ENCODE results near the gene ZDHHC12. TPM values are rescaled to one million over a fixed set of nuclear protein-coding genes. Genes with fewer than 3 reads are reported as not detected.
A peak's percentile ranks its signal among the peaks of the same experiment; 100 is the strongest.

The ZDHHC12 gene
- total and polyA plus RNA-seq, 2 of the 13 experiments (the other 11 are each of a cell fraction or from before 2014, with no cell fraction given): 25.4 to 28.0 TPM

DNA sequence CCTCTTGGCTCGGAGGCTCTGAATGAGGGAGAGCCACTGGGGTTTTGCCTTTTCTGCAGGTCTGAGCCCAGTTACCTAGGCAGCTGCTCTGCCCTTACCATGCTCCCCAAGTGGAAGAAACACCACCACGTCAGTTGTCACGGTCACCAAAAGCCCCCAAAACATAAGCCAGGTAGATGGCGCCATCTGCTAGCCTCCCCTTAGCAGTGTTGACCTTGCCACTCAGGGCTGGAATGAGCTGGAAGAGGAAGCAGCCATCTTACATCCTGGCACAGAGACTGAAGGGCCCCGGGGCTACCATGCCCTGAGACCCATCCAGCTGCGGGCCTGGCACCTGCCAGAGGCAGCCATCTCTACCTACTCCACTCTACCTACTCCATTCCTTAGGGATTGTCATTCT, 40.4 kb upstream of the ZDHHC12 start (continued):
- TF ChIP-seq, protein P1, sequence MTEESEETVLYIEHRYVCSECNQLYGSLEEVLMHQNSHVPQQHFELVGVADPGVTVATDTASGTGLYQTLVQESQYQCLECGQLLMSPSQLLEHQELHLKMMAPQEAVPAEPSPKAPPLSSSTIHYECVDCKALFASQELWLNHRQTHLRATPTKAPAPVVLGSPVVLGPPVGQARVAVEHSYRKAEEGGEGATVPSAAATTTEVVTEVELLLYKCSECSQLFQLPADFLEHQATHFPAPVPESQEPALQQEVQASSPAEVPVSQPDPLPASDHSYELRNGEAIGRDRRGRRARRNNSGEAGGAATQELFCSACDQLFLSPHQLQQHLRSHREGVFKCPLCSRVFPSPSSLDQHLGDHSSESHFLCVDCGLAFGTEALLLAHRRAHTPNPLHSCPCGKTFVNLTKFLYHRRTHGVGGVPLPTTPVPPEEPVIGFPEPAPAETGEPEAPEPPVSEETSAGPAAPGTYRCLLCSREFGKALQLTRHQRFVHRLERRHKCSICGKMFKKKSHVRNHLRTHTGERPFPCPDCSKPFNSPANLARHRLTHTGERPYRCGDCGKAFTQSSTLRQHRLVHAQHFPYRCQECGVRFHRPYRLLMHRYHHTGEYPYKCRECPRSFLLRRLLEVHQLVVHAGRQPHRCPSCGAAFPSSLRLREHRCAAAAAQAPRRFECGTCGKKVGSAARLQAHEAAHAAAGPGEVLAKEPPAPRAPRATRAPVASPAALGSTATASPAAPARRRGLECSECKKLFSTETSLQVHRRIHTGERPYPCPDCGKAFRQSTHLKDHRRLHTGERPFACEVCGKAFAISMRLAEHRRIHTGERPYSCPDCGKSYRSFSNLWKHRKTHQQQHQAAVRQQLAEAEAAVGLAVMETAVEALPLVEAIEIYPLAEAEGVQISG (CRISPR knock-in tag; IDR thresholded peaks at IDR 0.05): peak; percentile 37; the same call in 1 of the 2 replicates
- TF ChIP-seq ZNF737 (CRISPR knock-in tag; IDR thresholded peaks at IDR 0.05; ENCODE audit: borderline replicate concordance) (0 out of 2 replicates have a peak, but pooled peaks have one; percentile 31), SALL1 (CRISPR knock-in tag; IDR thresholded peaks at IDR 0.05) (0 out of 2 replicates have a peak, but pooled peaks have one; percentile 7), ZNF274 (CRISPR knock-in tag; IDR thresholded peaks at IDR 0.05) (0 out of 2 replicates have a peak, but pooled peaks have one; percentile 47), TBX2 (CRISPR knock-in tag; IDR thresholded peaks at IDR 0.05; ENCODE audit: borderline replicate concordance) (no peak), FOXA1 (IDR thresholded peaks at IDR 0.05) (no peak), FOXA1 (CRISPR knock-in tag; IDR thresholded peaks at IDR 0.05) (0 out of 2 replicates have a peak, but pooled peaks have one; percentile 12), ZFX (CRISPR knock-in tag; IDR thresholded peaks at IDR 0.05; ENCODE audit: low read depth) (0 out of 2 replicates have a peak, but pooled peaks have one; percentile 13), NR2F6 (IDR thresholded peaks at IDR 0.05) (no peak), NR2F6 (CRISPR knock-in tag; IDR thresholded peaks at IDR 0.05) (0 out of 2 replicates have a peak, but pooled peaks have one; percentile 19), HNRNPL (IDR thresholded peaks at IDR 0.05; ENCODE audit: low read depth, low read length) (0 out of 2 replicates have a peak, but pooled peaks have one; percentile 29)
- TF ChIP-seq, protein P2, sequence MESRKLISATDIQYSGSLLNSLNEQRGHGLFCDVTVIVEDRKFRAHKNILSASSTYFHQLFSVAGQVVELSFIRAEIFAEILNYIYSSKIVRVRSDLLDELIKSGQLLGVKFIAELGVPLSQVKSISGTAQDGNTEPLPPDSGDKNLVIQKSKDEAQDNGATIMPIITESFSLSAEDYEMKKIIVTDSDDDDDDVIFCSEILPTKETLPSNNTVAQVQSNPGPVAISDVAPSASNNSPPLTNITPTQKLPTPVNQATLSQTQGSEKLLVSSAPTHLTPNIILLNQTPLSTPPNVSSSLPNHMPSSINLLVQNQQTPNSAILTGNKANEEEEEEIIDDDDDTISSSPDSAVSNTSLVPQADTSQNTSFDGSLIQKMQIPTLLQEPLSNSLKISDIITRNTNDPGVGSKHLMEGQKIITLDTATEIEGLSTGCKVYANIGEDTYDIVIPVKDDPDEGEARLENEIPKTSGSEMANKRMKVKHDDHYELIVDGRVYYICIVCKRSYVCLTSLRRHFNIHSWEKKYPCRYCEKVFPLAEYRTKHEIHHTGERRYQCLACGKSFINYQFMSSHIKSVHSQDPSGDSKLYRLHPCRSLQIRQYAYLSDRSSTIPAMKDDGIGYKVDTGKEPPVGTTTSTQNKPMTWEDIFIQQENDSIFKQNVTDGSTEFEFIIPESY (CRISPR knock-in tag; IDR thresholded peaks at IDR 0.05): 0 out of 2 replicates have a peak, but pooled peaks have one; percentile 25
- TF ChIP-seq, protein P3, sequence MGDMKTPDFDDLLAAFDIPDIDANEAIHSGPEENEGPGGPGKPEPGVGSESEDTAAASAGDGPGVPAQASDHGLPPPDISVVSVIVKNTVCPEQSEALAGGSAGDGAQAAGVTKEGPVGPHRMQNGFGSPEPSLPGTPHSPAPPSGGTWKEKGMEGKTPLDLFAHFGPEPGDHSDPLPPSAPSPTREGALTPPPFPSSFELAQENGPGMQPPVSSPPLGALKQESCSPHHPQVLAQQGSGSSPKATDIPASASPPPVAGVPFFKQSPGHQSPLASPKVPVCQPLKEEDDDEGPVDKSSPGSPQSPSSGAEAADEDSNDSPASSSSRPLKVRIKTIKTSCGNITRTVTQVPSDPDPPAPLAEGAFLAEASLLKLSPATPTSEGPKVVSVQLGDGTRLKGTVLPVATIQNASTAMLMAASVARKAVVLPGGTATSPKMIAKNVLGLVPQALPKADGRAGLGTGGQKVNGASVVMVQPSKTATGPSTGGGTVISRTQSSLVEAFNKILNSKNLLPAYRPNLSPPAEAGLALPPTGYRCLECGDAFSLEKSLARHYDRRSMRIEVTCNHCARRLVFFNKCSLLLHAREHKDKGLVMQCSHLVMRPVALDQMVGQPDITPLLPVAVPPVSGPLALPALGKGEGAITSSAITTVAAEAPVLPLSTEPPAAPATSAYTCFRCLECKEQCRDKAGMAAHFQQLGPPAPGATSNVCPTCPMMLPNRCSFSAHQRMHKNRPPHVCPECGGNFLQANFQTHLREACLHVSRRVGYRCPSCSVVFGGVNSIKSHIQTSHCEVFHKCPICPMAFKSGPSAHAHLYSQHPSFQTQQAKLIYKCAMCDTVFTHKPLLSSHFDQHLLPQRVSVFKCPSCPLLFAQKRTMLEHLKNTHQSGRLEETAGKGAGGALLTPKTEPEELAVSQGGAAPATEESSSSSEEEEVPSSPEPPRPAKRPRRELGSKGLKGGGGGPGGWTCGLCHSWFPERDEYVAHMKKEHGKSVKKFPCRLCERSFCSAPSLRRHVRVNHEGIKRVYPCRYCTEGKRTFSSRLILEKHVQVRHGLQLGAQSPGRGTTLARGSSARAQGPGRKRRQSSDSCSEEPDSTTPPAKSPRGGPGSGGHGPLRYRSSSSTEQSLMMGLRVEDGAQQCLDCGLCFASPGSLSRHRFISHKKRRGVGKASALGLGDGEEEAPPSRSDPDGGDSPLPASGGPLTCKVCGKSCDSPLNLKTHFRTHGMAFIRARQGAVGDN (CRISPR knock-in tag; IDR thresholded peaks at IDR 0.05): peak; percentile 53
- TF ChIP-seq, protein P4, sequence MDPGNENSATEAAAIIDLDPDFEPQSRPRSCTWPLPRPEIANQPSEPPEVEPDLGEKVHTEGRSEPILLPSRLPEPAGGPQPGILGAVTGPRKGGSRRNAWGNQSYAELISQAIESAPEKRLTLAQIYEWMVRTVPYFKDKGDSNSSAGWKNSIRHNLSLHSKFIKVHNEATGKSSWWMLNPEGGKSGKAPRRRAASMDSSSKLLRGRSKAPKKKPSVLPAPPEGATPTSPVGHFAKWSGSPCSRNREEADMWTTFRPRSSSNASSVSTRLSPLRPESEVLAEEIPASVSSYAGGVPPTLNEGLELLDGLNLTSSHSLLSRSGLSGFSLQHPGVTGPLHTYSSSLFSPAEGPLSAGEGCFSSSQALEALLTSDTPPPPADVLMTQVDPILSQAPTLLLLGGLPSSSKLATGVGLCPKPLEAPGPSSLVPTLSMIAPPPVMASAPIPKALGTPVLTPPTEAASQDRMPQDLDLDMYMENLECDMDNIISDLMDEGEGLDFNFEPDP (CRISPR knock-in tag; conservative IDR thresholded peaks at IDR 0.05): no peak
- TF ChIP-seq, protein P5, sequence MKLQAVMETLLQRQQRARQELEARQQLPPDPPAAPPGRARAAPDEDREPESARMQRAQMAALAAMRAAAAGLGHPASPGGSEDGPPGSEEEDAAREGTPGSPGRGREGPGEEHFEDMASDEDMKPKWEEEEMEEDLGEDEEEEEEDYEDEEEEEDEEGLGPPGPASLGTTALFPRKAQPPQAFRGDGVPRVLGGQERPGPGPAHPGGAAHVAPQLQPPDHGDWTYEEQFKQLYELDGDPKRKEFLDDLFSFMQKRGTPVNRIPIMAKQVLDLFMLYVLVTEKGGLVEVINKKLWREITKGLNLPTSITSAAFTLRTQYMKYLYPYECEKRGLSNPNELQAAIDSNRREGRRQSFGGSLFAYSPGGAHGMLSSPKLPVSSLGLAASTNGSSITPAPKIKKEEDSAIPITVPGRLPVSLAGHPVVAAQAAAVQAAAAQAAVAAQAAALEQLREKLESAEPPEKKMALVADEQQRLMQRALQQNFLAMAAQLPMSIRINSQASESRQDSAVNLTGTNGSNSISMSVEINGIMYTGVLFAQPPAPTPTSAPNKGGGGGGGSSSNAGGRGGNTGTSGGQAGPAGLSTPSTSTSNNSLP (IDR thresholded peaks at IDR 0.05; ENCODE audit: low read depth, low read length): no peak

Data from HepG2 (cell line).